GM18907 (cell line): ENCODE results near the gene VSTM4.

ENCODE experiments used
- ATAC-seq: cut with Tn5 transposase; IDR thresholded peaks from one replicate; pipeline ENCODE4 v1.9.1; 2021; ENCODE audit warnings: mild to moderate bottlenecking, moderate library complexity; ENCODE audit not compliant: unreplicated experiment

The VSTM4 gene

DNA sequence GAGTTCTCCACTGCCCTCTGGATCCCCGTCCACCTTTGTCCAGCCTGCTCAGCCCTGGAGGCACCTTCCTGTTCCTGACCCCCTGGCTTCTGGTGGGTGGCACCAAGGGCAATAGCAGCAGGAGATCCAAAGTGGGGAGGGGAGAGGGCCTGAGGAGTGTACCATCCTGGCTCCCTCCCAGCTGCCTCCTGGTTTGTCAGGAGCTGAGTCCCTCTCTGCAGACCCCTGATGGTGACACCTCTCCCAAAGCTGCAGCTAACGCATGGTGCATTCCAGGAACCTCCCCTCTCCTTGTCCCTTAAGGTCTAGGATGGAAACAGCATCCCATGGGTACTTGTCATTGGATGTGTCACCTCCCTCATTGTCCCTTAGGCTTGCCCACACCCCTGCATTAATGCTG lies 39.6 kb downstream of the VSTM4 start:
- no peak for ATAC-seq

- no peak for ATAC-seq
These were observed 40.3 kb downstream of the VSTM4 start for GRCh38 chr10:49074836-49075682.

DNA sequence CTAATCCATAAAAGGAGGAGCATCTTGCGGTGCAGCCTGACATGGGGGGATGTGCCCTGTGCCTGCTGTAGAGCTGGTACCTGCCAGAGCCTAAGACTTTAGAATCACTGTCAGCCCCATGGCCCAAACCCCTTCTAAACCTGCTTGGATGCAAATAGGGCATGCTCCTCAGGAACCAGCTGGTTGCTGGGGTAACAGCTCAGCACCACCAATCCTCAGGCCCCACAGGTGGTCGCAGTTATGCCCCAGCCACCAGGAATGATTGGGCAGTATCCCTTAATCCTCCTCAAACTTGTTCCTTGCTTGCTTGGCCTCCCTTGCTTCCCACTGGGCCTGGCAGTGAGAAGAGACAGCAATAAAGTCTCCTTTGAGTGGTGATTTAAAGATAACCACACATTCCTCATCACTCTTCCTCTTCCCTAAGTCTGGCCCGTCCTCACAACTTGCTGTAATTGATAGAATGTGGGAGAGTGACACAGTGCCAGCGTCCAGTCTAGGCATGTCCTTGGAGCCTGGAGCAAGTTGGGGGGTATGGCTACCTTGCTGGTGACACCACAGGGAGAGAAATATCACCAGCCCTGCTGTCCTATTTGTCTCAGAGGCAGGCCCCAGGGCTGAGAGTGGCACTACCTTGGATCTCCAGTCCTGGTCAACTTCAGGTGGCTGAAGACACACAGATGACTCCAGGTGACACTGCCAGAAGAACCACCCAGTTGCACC lies 43.0 kb downstream of the VSTM4 start:
- ATAC-seq: no peak

- no peak for ATAC-seq
These were observed 44.1 kb downstream of the VSTM4 start for GRCh38 chr10:49071160-49071761.

DNA sequence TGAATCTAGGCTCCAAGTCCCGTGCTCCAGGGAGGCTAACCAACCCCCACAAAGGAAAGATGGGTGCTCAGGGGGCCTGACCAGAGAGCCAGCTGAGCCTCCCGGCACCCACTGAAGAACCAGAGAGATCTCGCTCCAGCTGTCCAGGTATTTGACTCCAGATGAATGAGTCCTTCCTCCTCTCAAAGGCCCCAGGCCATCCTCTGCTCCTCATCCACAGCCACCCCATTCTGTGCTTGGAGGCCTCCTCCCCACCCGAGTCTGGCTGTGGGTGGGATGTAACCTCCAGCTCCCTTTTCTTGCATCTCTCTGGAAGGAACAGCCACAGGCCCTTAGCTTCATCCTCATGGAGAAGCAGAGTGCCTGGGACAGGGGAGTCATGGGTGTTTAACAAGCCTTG lies 44.6 kb downstream of the VSTM4 start:
- ATAC-seq: no peak

- no peak for ATAC-seq
These were observed 46.6 kb downstream of the VSTM4 start for GRCh38 chr10:49068672-49069217.

GRCh38 chr10:49068209-49068608 lies 47.1 kb downstream of the VSTM4 start:
- no peak for ATAC-seq

DNA sequence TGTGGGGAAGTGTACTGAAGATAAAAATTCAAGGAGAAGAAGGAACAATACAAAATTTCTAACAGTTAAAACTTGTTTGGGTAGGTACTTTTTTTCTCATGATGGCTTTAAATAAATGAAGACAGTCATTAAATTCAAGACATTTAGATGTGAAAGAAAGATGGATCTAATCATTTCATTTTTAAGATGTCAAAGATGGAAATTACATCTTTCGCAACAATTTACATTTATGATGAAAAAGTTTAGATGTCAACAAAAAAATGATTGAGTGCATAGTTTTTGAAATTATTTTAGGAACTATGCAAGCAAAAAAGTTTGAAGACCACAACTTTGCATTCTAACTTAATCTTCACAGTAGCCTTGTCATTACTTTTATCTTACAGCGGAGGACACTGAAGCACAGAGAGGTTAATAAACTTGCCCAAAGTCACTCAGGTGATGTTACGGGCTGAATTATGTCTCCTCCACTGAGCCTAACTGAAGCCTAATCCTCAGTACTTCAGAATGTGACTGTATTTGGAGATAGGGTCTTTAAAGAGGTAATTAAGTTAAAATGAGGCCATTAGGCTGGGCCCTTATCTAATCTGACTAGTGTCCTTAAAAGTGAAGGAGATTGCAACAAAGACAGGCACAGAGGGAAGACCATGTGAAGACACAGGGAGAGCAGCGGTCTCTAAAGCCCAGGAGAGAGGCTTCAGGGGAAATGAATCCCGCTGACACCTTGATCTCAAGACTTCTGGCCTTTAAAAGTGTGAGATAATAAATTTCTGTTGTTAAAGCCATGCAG lies 48.2 kb downstream of the VSTM4 start:
- no peak for ATAC-seq

GRCh38 chr10:49062229-49062628 lies 53.1 kb downstream of the VSTM4 start:
- ATAC-seq: no peak

DNA sequence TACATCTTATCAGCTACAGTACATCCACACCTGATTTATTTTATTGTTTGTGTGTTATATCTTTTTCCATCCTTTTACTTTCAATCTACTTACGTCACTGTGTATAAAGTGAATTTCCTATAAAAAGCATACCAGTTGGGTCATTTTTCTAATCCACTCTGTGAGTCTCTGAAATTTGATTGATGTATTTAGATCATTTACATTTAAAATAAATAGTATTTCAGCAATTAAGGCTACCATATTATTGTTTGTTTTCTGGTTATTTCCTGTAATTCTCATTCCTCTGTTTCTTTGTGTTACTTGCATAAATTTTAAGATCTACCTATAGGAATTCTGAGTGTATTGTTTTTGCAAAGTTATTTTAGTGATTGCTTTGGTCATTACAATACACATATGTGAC lies 53.7 kb downstream of the VSTM4 start:
- no peak for ATAC-seq

- no peak for ATAC-seq
These were observed 56.7 kb downstream of the VSTM4 start for GRCh38 chr10:49058463-49059255.

- no peak for ATAC-seq
These were observed 58.0 kb downstream of the VSTM4 start for GRCh38 chr10:49057231-49057880.

- ATAC-seq: no peak
These were observed 59.0 kb downstream of the VSTM4 start for GRCh38 chr10:49056356-49056755.

DNA sequence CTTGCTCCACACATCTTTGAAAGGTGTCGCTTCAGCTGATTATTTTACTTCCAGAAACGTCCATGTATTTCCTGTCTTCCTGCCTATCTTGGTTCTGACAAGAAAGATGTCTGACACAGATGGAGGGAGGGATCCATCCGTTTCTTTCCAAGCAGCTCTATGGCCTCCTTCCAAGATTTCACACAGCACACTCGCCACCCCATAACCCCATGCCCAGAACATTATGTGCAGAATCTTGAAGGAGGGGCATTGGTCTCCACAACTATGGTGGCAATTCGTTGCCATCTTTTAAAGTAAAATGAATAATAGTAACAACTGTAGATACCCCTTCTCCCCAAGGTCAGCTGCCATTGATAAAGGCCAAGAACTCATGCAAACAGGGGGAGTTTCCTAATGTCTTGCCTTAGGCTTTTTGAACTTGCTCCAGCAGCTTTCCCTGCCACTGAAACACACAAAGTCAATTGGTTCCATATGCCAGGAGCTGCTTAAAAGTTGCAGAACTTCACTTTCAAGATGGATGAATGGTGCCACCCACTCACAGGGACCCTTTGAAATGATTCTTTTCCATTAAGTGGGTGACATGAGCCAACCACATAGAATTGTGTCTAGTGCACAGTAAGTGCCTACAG lies 60.0 kb downstream of the VSTM4 start:
- no peak for ATAC-seq

DNA sequence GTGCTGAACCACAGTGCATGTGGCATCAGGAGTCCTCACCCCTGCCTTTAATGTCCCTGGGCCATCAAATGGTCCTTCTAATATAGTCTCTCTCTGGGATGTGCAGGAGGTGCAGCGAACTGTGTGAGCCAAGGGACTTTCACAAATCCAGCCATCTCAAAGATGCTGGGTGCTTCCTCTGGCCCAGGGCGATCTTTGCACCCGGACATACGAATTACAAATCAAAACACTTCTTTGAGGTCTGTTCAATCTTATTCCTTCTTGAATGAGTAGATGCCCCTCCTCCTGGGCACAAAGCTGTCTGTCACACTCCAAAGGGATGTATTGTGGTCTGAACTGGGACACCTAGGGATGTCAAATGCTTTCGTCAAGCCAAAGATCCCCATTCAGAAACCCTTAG lies 60.6 kb downstream of the VSTM4 start:
- no peak for ATAC-seq

GRCh38 chr10:49053998-49054692 lies 61.2 kb downstream of the VSTM4 start:
- ATAC-seq: no peak

DNA sequence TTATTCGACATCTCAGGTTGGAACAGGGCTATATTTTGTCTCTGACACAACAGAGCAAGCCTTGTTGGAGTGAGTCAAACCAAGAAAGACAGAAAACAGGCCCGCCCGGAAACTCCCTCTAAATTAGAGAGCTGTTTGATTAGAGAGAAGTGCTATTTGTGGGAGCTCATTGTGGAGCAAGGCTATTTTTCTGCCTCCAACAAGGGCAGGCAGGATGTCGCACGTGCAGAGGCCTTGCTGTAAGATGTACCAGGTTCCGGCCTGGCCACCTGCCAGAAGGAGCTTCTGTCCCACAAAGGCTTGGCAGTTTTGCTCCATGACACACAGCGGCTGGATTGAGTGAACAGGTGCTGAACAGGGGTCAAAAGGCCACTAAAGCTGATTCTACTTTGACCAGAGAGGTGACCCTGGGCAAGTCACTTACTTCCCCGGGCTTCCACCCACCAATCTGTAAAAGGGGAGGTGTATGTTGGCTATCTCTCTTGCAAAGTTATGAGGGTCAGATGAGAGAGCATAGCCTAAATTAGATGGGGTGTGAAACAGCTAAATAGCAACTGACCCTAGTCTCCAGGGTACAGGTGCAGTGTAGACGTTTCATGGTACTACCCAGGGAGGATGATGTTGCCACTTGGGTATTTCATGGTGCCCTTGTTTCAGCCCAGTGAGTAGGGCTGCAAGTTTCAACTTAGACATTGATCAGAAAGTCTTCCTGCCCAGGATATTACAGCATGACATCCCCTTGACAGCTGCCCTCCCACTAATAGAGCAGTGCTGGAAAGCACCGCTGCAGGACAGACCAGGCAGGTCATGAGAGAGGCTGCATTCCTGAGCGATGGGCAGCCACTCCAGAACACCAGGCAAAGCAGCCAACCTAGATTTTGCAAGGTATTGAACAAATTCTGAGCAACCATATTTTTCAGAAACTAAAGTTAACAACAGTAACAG lies 62.0 kb downstream of the VSTM4 start:
- ATAC-seq: peak; percentile 69
